Central memory CD8-positive, alpha-beta T cell (primary cell): ENCODE results near the gene NAALAD2.
"Not testable (repeated sequence)": the region's sequence is repeated elsewhere in the genome, so short reads cannot be mapped to it uniquely, and the experiment has no call there.

Experiments used
- ATAC-seq: fragments of 150-1000 bp; cut with Tn5 transposase; replicated peaks from 2 replicates; pipeline ENCODE4 v1.10.0; 2022; ENCODE audit warnings: mild to moderate bottlenecking, moderate FRiP score, moderate number of reproducible peaks; ENCODE audit not compliant: poor library complexity, severe bottlenecking; ENCODE audit errors: extremely low read depth
- DNase-seq, 2 donors: peaks; one replicate each; pipeline ENCODE4 v3.0.0; 2021; ENCODE audit warnings: low spot score in 2 of 2
- H3K27ac Mint-ChIP-seq: one replicate; pipeline ENCODE4 v1.8.0; 2022; ENCODE audit warnings: low read depth, mild to moderate bottlenecking, moderate library complexity, mixed read lengths
- H3K27me3 Mint-ChIP-seq: one replicate; pipeline ENCODE4 v1.8.0; 2022; ENCODE audit warnings: mixed read lengths
- H3K36me3 Mint-ChIP-seq: one replicate; pipeline ENCODE4 v1.8.0; 2022; ENCODE audit warnings: mild to moderate bottlenecking, moderate library complexity, mixed read lengths; ENCODE audit not compliant: insufficient read depth
- H3K4me1 Mint-ChIP-seq: one replicate; pipeline ENCODE4 v1.8.0; 2022; ENCODE audit warnings: mixed read lengths
- H3K4me3 Mint-ChIP-seq: one replicate; pipeline ENCODE4 v1.8.0; 2022; ENCODE audit warnings: mild to moderate bottlenecking, moderate library complexity, mixed read lengths
- H3K9me3 Mint-ChIP-seq: one replicate; pipeline ENCODE4 v1.8.0; 2022; ENCODE audit warnings: mixed read lengths

Gene NAALAD2

GRCh38 chr11:90148900-90149299 is 14.4 kb downstream of the NAALAD2 start:
- H3K27ac Mint-ChIP-seq = no peak overlapping the region
- peaks cover 7% of the 10 kb centered on the region for H3K27me3 Mint-ChIP-seq
- ATAC-seq = no peak
- H3K9me3 Mint-ChIP-seq = no peaks in the 10 kb centered on the region
- H3K36me3 Mint-ChIP-seq = no peaks in the 10 kb centered on the region
- DNase-seq = no peak
- H3K4me3 Mint-ChIP-seq = no peak overlapping the region
- no peaks in the 10 kb centered on the region for H3K4me1 Mint-ChIP-seq

- not testable (repeated sequence) for H3K4me1 Mint-ChIP-seq, DNase-seq, ATAC-seq, H3K36me3 Mint-ChIP-seq, H3K4me3 Mint-ChIP-seq, H3K27ac Mint-ChIP-seq, H3K9me3 Mint-ChIP-seq
- H3K27me3 Mint-ChIP-seq = peaks cover 29% of the 10 kb centered on the region
Measured at GRCh38 chr11:90166982-90167573, 32.6 kb downstream of the NAALAD2 start.

- not testable (repeated sequence) for H3K27ac Mint-ChIP-seq, DNase-seq, H3K4me1 Mint-ChIP-seq, H3K36me3 Mint-ChIP-seq, ATAC-seq, H3K4me3 Mint-ChIP-seq, H3K9me3 Mint-ChIP-seq
- peaks cover 31% of the 10 kb centered on the region for H3K27me3 Mint-ChIP-seq
Measured at GRCh38 chr11:90167704-90168103, 33.2 kb downstream of the NAALAD2 start.

- H3K36me3 Mint-ChIP-seq = no peaks in the 10 kb centered on the region
- no peak overlapping the region for H3K27ac Mint-ChIP-seq
- ATAC-seq (no peak), DNase-seq (no peak)
- H3K4me1 Mint-ChIP-seq = no peaks in the 10 kb centered on the region
- peaks cover 31% of the 10 kb centered on the region for H3K27me3 Mint-ChIP-seq
- H3K4me3 Mint-ChIP-seq = no peak overlapping the region
- peaks cover 5% of the 10 kb centered on the region for H3K9me3 Mint-ChIP-seq
Measured at GRCh38 chr11:90168571-90168970, 34.1 kb downstream of the NAALAD2 start.

- ATAC-seq = no peak
- Mint-ChIP-seq H3K4me3 (no peak overlapping the region), H3K4me1 (no peaks in the 10 kb centered on the region), H3K9me3 (no peaks in the 10 kb centered on the region), H3K36me3 (no peaks in the 10 kb centered on the region), H3K27ac (no peak overlapping the region), H3K27me3 (peaks cover 22% of the 10 kb centered on the region)
- DNase-seq = no peak
Measured at GRCh38 chr11:90171359-90171758, 36.9 kb downstream of the NAALAD2 start.

GRCh38 chr11:90176069-90176468 is 41.6 kb downstream of the NAALAD2 start:
- H3K9me3 Mint-ChIP-seq = no peaks in the 10 kb centered on the region
- no peaks in the 10 kb centered on the region for H3K4me1 Mint-ChIP-seq

GRCh38 chr11:90178751-90179150 is 44.3 kb downstream of the NAALAD2 start:
- Mint-ChIP-seq H3K4me3 (no peak overlapping the region), H3K27ac (no peak overlapping the region)
- no peak for ATAC-seq

More at GRCh38 chr11:90176069-90176468, 41.6 kb downstream of the NAALAD2 start:
- H3K4me3 Mint-ChIP-seq = no peak overlapping the region
- no peaks in the 10 kb centered on the region for H3K36me3 Mint-ChIP-seq
- DNase-seq (no peak), ATAC-seq (no peak)
- no peak overlapping the region for H3K27ac Mint-ChIP-seq
- peaks cover 20% of the 10 kb centered on the region for H3K27me3 Mint-ChIP-seq

GRCh38 chr11:90179923-90180322 is 45.5 kb downstream of the NAALAD2 start:
- no peaks in the 10 kb centered on the region for H3K9me3 Mint-ChIP-seq
- no peaks in the 10 kb centered on the region for H3K4me1 Mint-ChIP-seq
- no peak overlapping the region for H3K4me3 Mint-ChIP-seq
- no peak overlapping the region for H3K27ac Mint-ChIP-seq
- no peak for DNase-seq
- H3K27me3 Mint-ChIP-seq = peaks cover 9% of the 10 kb centered on the region
- ATAC-seq = no peak
- H3K36me3 Mint-ChIP-seq = no peaks in the 10 kb centered on the region

More at GRCh38 chr11:90178751-90179150, 44.3 kb downstream of the NAALAD2 start:
- no peaks in the 10 kb centered on the region for H3K4me1 Mint-ChIP-seq
- H3K36me3 Mint-ChIP-seq = no peaks in the 10 kb centered on the region
- DNase-seq = no peak
- H3K9me3 Mint-ChIP-seq = no peaks in the 10 kb centered on the region
- peaks cover 9% of the 10 kb centered on the region for H3K27me3 Mint-ChIP-seq

GRCh38 chr11:90187839-90188238 is 53.4 kb downstream of the NAALAD2 start:
- H3K4me1 Mint-ChIP-seq = no peaks in the 10 kb centered on the region
- ATAC-seq = no peak

GRCh38 chr11:90189011-90189410 is 54.5 kb downstream of the NAALAD2 start:
- no peaks in the 10 kb centered on the region for H3K27me3 Mint-ChIP-seq
- peaks cover 2% of the 10 kb centered on the region for H3K36me3 Mint-ChIP-seq

More at GRCh38 chr11:90187839-90188238, 53.4 kb downstream of the NAALAD2 start:
- Mint-ChIP-seq H3K36me3 (peaks cover 2% of the 10 kb centered on the region), H3K27ac (no peak overlapping the region), H3K9me3 (no peaks in the 10 kb centered on the region), H3K27me3 (no peaks in the 10 kb centered on the region), H3K4me3 (no peak overlapping the region)
- DNase-seq = no peak

GRCh38 chr11:90192869-90193582 is 58.6 kb downstream of the NAALAD2 start:
- no peak overlapping the region for H3K4me3 Mint-ChIP-seq
- ATAC-seq (no peak), DNase-seq (no peak)
- H3K9me3 Mint-ChIP-seq = no peaks in the 10 kb centered on the region
- no peaks in the 10 kb centered on the region for H3K27me3 Mint-ChIP-seq
- peaks cover 9% of the 10 kb centered on the region for H3K36me3 Mint-ChIP-seq
- H3K27ac Mint-ChIP-seq = no peak overlapping the region
- H3K4me1 Mint-ChIP-seq = peaks cover 8% of the 10 kb centered on the region

More at GRCh38 chr11:90189011-90189410, 54.5 kb downstream of the NAALAD2 start:
- Mint-ChIP-seq H3K9me3 (no peaks in the 10 kb centered on the region), H3K27ac (no peak overlapping the region), H3K4me3 (no peak overlapping the region), H3K4me1 (no peaks in the 10 kb centered on the region)
- DNase-seq (no peak), ATAC-seq (no peak)

- Mint-ChIP-seq H3K4me3 (no peak overlapping the region), H3K9me3 (no peaks in the 10 kb centered on the region), H3K27ac (peak overlapping the region; percentile 11), H3K27me3 (no peaks in the 10 kb centered on the region), H3K4me1 (peaks cover 12% of the 10 kb centered on the region), H3K36me3 (peaks cover 28% of the 10 kb centered on the region)
- no peak for ATAC-seq
- DNase-seq = no peak
Measured at GRCh38 chr11:90197377-90197776, 62.9 kb downstream of the NAALAD2 start.

- Mint-ChIP-seq H3K9me3 (no peaks in the 10 kb centered on the region), H3K4me1 (peaks cover 6% of the 10 kb centered on the region), H3K4me3 (no peak overlapping the region), H3K27ac (peak overlapping the region; percentile 33), H3K27me3 (no peaks in the 10 kb centered on the region), H3K36me3 (peaks cover 49% of the 10 kb centered on the region)
- ATAC-seq (peak; percentile 24), DNase-seq (no peak)
Measured at GRCh38 chr11:90202342-90202741, 67.9 kb downstream of the NAALAD2 start.
